Stomach (tissue), 4 donors: ENCODE data around the gene FBXO44.

ENCODE experiments used
- CTCF ChIP-seq, 7 experiments: fragments of 450-650 bp in 4 of 7; fragments of 200-600 bp in 3 of 7; sonication (generic) in 3 of 7; IDR thresholded peaks; one replicate each; pipeline ENCODE4 v1.5.1; 2016 to 2019; ENCODE audit warnings: antibody characterized with exemption in 7 of 7, control low read depth in 2 of 7, mild to moderate bottlenecking in 1 of 7
- EP300 ChIP-seq: sonication (generic); formaldehyde crosslinking; IDR thresholded peaks from one replicate; pipeline ENCODE4 v1.6.1; 2017; ENCODE audit warnings: antibody characterized with exemption
- POLR2AphosphoS5 ChIP-seq, 3 donors: sonication (generic); formaldehyde crosslinking; IDR thresholded peaks; one replicate each; pipeline ENCODE4 v1.6.1; 2016; ENCODE audit warnings: antibody characterized with exemption in 3 of 3

GRCh38 chr1:11704194-11704529 lies 49.5 kb downstream of the FBXO44 start:
- TF ChIP-seq CTCF (IDR thresholded peaks at IDR 0.05) (no peak), POLR2AphosphoS5 (IDR thresholded peaks at IDR 0.05) (no peak), EP300 (no peak)
